Trophoblast cell (in vitro differentiated cells and primary cell): Measurements from ENCODE around the gene CR1.
"Not testable (repeated sequence)": the region's sequence is repeated elsewhere in the genome, so short reads cannot be mapped to it uniquely, and the experiment has no call there.

ENCODE experiments used
- DNase-seq, 2 donors: peaks; one replicate each; pipeline ENCODE4 v3.0.0-alpha.2; 2016
- H2AFZ ChIP-seq: 2 replicates; pipeline ENCODE4 v1.6.1; 2013; ENCODE audit warnings: low read length, moderate library complexity, mild to moderate bottlenecking; ENCODE audit not compliant: insufficient read depth, poor library complexity
- H2AK5ac ChIP-seq: 2 replicates; pipeline ENCODE4 v1.6.1; 2013; ENCODE audit warnings: mild to moderate bottlenecking, low read length
- H2BK120ac ChIP-seq: 2 replicates; pipeline ENCODE4 v1.6.1; 2013; ENCODE audit warnings: low read length, mild to moderate bottlenecking, moderate library complexity; ENCODE audit not compliant: insufficient read depth, poor library complexity
- H2BK12ac ChIP-seq: 2 replicates; pipeline ENCODE4 v1.6.1; 2013; ENCODE audit warnings: mild to moderate bottlenecking, low read length, moderate library complexity
- H2BK5ac ChIP-seq: 2 replicates; pipeline ENCODE4 v1.6.1; 2013; ENCODE audit warnings: low read length, low read depth, moderate library complexity, mild to moderate bottlenecking; ENCODE audit not compliant: poor library complexity
- H3K14ac ChIP-seq: 2 replicates; pipeline ENCODE4 v1.6.1; 2013; ENCODE audit warnings: mild to moderate bottlenecking, low read length
- H3K18ac ChIP-seq: 2 replicates; pipeline ENCODE4 v1.6.1; 2013; ENCODE audit warnings: mild to moderate bottlenecking, low read length
- H3K23ac ChIP-seq: 2 replicates; pipeline ENCODE4 v1.6.1; 2013; ENCODE audit warnings: low read length
- H3K27ac ChIP-seq: 2 replicates; pipeline ENCODE4 v1.5.1; 2013; ENCODE audit warnings: low read depth, mild to moderate bottlenecking, inconsistent platforms, low read length, moderate library complexity
- H3K27me3 ChIP-seq: 2 replicates; pipeline ENCODE4 v1.6.1; 2013; ENCODE audit warnings: inconsistent platforms, mild to moderate bottlenecking, low read length, moderate library complexity; ENCODE audit not compliant: insufficient read depth
- H3K36me3 ChIP-seq, 2 experiments: 1 replicate in 1 of 2; 2 replicates in 1 of 2; pipeline ENCODE4 v1.6.1; 2013; ENCODE audit warnings: low read length in 2 of 2, mild to moderate bottlenecking in 2 of 2, moderate library complexity in 1 of 2; ENCODE audit not compliant: insufficient read depth in 2 of 2, control insufficient read depth in 1 of 2
- H3K4ac ChIP-seq: 2 replicates; pipeline ENCODE4 v1.6.1; 2013; ENCODE audit warnings: low read depth, mild to moderate bottlenecking, low read length, moderate library complexity
- H3K4me1 ChIP-seq, 2 experiments: 1 replicate in 1 of 2; 2 replicates in 1 of 2; pipeline ENCODE4 v1.6.1; 2013; ENCODE audit warnings: low read length in 2 of 2, mild to moderate bottlenecking in 2 of 2, moderate library complexity in 1 of 2; ENCODE audit not compliant: insufficient read depth in 2 of 2, control insufficient read depth in 1 of 2
- H3K4me2 ChIP-seq: 2 replicates; pipeline ENCODE4 v1.6.1; 2013; ENCODE audit warnings: inconsistent platforms, mild to moderate bottlenecking, low read length, moderate library complexity
- H3K4me3 ChIP-seq: 2 replicates; pipeline ENCODE4 v1.5.1; 2013; ENCODE audit warnings: mild to moderate bottlenecking, low read depth, low read length, inconsistent platforms
- H3K79me1 ChIP-seq: one replicate; pipeline ENCODE4 v1.6.1; 2013; ENCODE audit warnings: low read length
- H3K79me2 ChIP-seq: 2 replicates; pipeline ENCODE4 v1.6.1; 2013; ENCODE audit warnings: low read length, mild to moderate bottlenecking; ENCODE audit not compliant: control insufficient read depth, insufficient read depth, poor library complexity
- H3K9ac ChIP-seq: 2 replicates; pipeline ENCODE4 v1.6.1; 2013; ENCODE audit warnings: mild to moderate bottlenecking, low read length
- H3K9me3 ChIP-seq: 2 replicates; pipeline ENCODE4 v1.6.1; 2013; ENCODE audit warnings: low read depth, mild to moderate bottlenecking, control low read depth, inconsistent platforms, low read length; ENCODE audit not compliant: insufficient read depth
- H4K12ac ChIP-seq: 2 replicates; pipeline ENCODE4 v1.6.1; 2013; ENCODE audit warnings: low read depth, mild to moderate bottlenecking, low read length, moderate library complexity
- H4K8ac ChIP-seq: 2 replicates; pipeline ENCODE4 v1.6.1; 2013; ENCODE audit warnings: low read depth, mild to moderate bottlenecking, low read length, moderate library complexity
- H4K91ac ChIP-seq: one replicate; pipeline ENCODE4 v1.6.1; 2013; ENCODE audit warnings: low read depth, mild to moderate bottlenecking, low read length, moderate library complexity
- WGBS: extraction: QIAGEN DNeasy Blood & Tissue Kit; methylation state at CpG from one replicate; pipeline ENCODE4 v1.1.7; 2013; ENCODE audit warnings: missing lambda C conversion rate; ENCODE audit not compliant: insufficient read length, insufficient coverage; ENCODE audit errors: extremely low coverage; 5-methylcytosine and 5-hydroxymethylcytosine counted together

The CR1 gene

GRCh38 chr1:207658408-207658807, 162.5 kb downstream of the CR1 start:
- Histone ChIP-seq H4K12ac (no peak overlapping the region), H3K18ac (no peak overlapping the region), H3K4me3 (no peak overlapping the region), H3K27me3 (no peaks in the 10 kb centered on the region), H3K23ac (no peak overlapping the region), H3K4me2 (no peak overlapping the region), H2BK120ac (no peak overlapping the region), H4K91ac (no peak overlapping the region), H3K79me2 (no peaks in the 10 kb centered on the region), H3K27ac (no peak overlapping the region), H2BK12ac (no peak overlapping the region), H3K14ac (no peak overlapping the region), H3K4ac (no peak overlapping the region), H2BK5ac (no peak overlapping the region), H3K36me3 (no peaks in the 10 kb centered on the region), H3K79me1 (no peaks in the 10 kb centered on the region), H3K9me3 (no peaks in the 10 kb centered on the region), H4K8ac (no peak overlapping the region), H2AK5ac (no peak overlapping the region), H3K9ac (no peak overlapping the region), H3K4me1 (no peaks in the 10 kb centered on the region), H2AFZ (no peak overlapping the region)
- no CpG with 5 or more reads among the region's 7 CpGs for WGBS
- DNase-seq: no peak

GRCh38 chr1:207658904-207659485, 163.0 kb downstream of the CR1 start:
- Histone ChIP-seq H3K9ac (no peak overlapping the region), H2AK5ac (no peak overlapping the region), H3K27me3 (no peaks in the 10 kb centered on the region), H3K4me3 (no peak overlapping the region), H3K79me1 (no peaks in the 10 kb centered on the region), H3K36me3 (no peaks in the 10 kb centered on the region), H3K14ac (no peak overlapping the region), H4K8ac (no peak overlapping the region), H3K27ac (no peak overlapping the region), H4K12ac (no peak overlapping the region), H3K18ac (no peak overlapping the region), H3K4me2 (no peak overlapping the region), H2BK120ac (no peak overlapping the region), H4K91ac (no peak overlapping the region), H3K4ac (no peak overlapping the region), H2BK5ac (no peak overlapping the region), H3K9me3 (no peaks in the 10 kb centered on the region), H2BK12ac (no peak overlapping the region), H3K4me1 (no peaks in the 10 kb centered on the region), H3K79me2 (no peaks in the 10 kb centered on the region), H3K23ac (no peak overlapping the region), H2AFZ (no peak overlapping the region)
- WGBS: no CpG with 5 or more reads among the region's 9 CpGs
- no peak for DNase-seq

DNA sequence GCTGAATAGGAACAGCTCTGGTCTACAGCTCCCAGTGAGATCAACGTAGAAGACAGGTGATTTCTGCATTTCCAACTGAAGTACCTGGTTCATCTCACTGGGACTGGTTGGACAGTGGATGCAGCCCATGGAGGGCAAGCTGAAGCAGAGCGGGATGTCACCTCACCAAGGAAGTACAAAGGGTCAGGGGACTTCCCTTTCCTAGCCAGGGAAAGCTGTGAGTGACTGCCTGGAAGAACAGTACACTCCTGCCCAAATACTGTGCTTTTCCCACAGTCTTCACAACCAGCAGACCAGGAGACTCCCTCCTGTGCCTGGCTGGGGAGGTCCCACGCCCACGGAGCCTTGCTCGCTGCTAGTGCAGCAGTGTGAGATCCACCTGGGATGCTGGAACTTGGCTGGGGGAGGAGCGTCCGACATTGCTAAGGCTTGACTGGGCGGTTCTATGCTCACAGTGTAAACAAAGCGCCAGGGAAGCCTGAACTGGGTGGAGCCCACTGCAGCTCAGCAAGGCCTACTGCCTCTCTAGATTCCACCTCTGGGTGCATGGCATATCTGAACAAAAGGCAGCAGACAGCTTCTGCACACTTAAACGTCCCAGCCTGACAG, 163.7 kb downstream of the CR1 start:
- H3K4me1 ChIP-seq: no peaks in the 10 kb centered on the region
- no peak overlapping the region for H3K14ac ChIP-seq
- no peak overlapping the region for H4K91ac ChIP-seq
- no peaks in the 10 kb centered on the region for H3K36me3 ChIP-seq
- H3K79me1 ChIP-seq: no peaks in the 10 kb centered on the region
- H2AK5ac ChIP-seq: no peak overlapping the region
- no peak overlapping the region for H3K4ac ChIP-seq
- H2AFZ ChIP-seq: no peak overlapping the region
- no peaks in the 10 kb centered on the region for H3K9me3 ChIP-seq
- H4K12ac ChIP-seq: no peak overlapping the region
- no peak overlapping the region for H3K4me3 ChIP-seq
- no peak overlapping the region for H3K27ac ChIP-seq
- H4K8ac ChIP-seq: no peak overlapping the region
- no peaks in the 10 kb centered on the region for H3K79me2 ChIP-seq
- DNase-seq: peak in 1 of 2 donors; percentile 32
- no peaks in the 10 kb centered on the region for H3K27me3 ChIP-seq
- H3K18ac ChIP-seq: no peak overlapping the region
- no CpG with 5 or more reads among the region's 10 CpGs for WGBS
- no peak overlapping the region for H2BK5ac ChIP-seq
- no peak overlapping the region for H3K9ac ChIP-seq
- H3K4me2 ChIP-seq: no peak overlapping the region
- H2BK12ac ChIP-seq: no peak overlapping the region
- H3K23ac ChIP-seq: no peak overlapping the region
- no peak overlapping the region for H2BK120ac ChIP-seq

DNA sequence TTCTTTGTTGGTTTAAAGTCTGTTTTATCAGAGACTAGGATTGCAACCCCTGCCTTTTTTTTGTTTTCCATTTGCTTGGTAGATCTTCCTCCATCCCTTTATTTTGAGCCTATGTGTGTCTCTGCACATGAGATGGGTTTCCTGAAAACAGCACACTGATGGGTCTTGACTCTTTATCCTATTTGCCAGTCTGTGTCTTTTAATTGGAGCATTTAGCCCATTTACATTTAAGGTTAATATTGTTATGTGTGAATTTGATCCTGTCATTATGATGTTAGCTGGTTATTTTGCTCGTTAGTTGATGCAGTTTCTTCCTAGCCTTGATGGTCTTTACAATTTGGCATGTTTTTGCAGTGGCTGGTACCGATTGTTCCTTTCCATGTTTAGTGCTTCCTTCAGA, 165.5 kb downstream of the CR1 start:
- not testable (repeated sequence) for H3K4ac ChIP-seq, H3K27me3 ChIP-seq, H2AK5ac ChIP-seq, H4K8ac ChIP-seq, H4K91ac ChIP-seq, H3K4me2 ChIP-seq, H4K12ac ChIP-seq, H2AFZ ChIP-seq, H3K36me3 ChIP-seq, H3K9ac ChIP-seq, H2BK12ac ChIP-seq, H3K14ac ChIP-seq, H3K79me1 ChIP-seq, H3K27ac ChIP-seq, H3K4me3 ChIP-seq, H3K23ac ChIP-seq, H3K79me2 ChIP-seq, H2BK5ac ChIP-seq, H3K4me1 ChIP-seq, H2BK120ac ChIP-seq, DNase-seq, H3K9me3 ChIP-seq, H3K18ac ChIP-seq
- no CpG with 5 or more reads among the region's 2 CpGs for WGBS
